HEK293 (cell line): ENCODE results near the gene TRAM2.

Experiments used
- CTCF ChIA-PET: fragments of 350-600 bp; formaldehyde crosslinking; extraction: SDS; loops from one replicate; lab custom pipeline; 2021; ENCODE audit warnings: antibody characterized with exemption; lab: Yijun Ruan, JAX
- POLR2A ChIA-PET: fragments of 300-600 bp; formaldehyde crosslinking; extraction: SDS; loops from one replicate; lab custom pipeline; 2020; ENCODE audit warnings: antibody characterized with exemption, inconsistent platforms; lab: Yijun Ruan, JAX
- H3K27ac ChIP-seq: fragments of 200-500 bp; sonication (Bioruptor generic); 2 replicates; pipeline ENCODE4 v1.5.1; 2014; ENCODE audit warnings: low read depth, low read length, control low read depth, inconsistent platforms; ENCODE audit errors: extremely low read depth
- H3K36me3 ChIP-seq, 2 experiments: fragments of 200-500 bp in 1 of 2; sonication (Bioruptor generic) in 1 of 2; 1 replicate in 1 of 2; 2 replicates in 1 of 2; pipeline ENCODE4 v1.5.1; 2014 to 2017; ENCODE audit warnings: inconsistent platforms in 2 of 2, low read length in 2 of 2; ENCODE audit not compliant: control insufficient read depth in 2 of 2, insufficient read depth in 1 of 2
- H3K4me1 ChIP-seq: fragments of 200-500 bp; sonication (Bioruptor generic); 2 replicates; pipeline ENCODE4 v1.5.1; 2014; ENCODE audit warnings: mild to moderate bottlenecking, low read length, inconsistent platforms; ENCODE audit not compliant: control insufficient read depth, insufficient read depth
- H3K4me3 ChIP-seq: 2 replicates; pipeline ENCODE4 v1.5.1; 2011; ENCODE audit warnings: low read depth, mild to moderate bottlenecking, control low read depth, low read length, moderate library complexity
- H3K9me3 ChIP-seq: fragments of 200-500 bp; sonication (Bioruptor generic); 2 replicates; pipeline ENCODE4 v1.5.1; 2014; ENCODE audit warnings: low read depth, low read length, inconsistent platforms; ENCODE audit not compliant: control insufficient read depth, insufficient read depth
- FEZF1 ChIP-seq: fragments of 450-650 bp; formaldehyde crosslinking; IDR thresholded peaks from 2 replicates; pipeline ENCODE4 v1.5.1; 2016; ENCODE audit warnings: missing biosample characterization, missing genetic modification characterization
- GLI4 ChIP-seq: fragments of 450-650 bp; formaldehyde crosslinking; IDR thresholded peaks from 2 replicates; pipeline ENCODE4 v1.5.1; 2016; ENCODE audit warnings: missing biosample characterization, missing genetic modification characterization
- SP2 ChIP-seq: fragments of 450-650 bp; formaldehyde crosslinking; IDR thresholded peaks from 2 replicates; pipeline ENCODE4 v1.5.1; 2016; ENCODE audit warnings: missing biosample characterization, missing genetic modification characterization
- YY1 ChIP-seq: fragments of 450-650 bp; formaldehyde crosslinking; IDR thresholded peaks from 2 replicates; pipeline ENCODE4 v1.5.1; 2018; ENCODE audit warnings: missing biosample characterization, missing genetic modification characterization
- ZIC2 ChIP-seq: fragments of 450-650 bp; formaldehyde crosslinking; IDR thresholded peaks from 2 replicates; pipeline ENCODE4 v1.5.1; 2016; ENCODE audit warnings: missing biosample characterization, missing genetic modification characterization
- ZNF223 ChIP-seq: fragments of 450-650 bp; formaldehyde crosslinking; IDR thresholded peaks from 2 replicates; pipeline ENCODE4 v1.5.1; 2016; ENCODE audit warnings: missing biosample characterization, missing genetic modification characterization
- ZNF354C ChIP-seq: fragments of 450-650 bp; formaldehyde crosslinking; IDR thresholded peaks from 2 replicates; pipeline ENCODE4 v1.5.1; 2016; ENCODE audit warnings: missing biosample characterization, missing genetic modification characterization, low read depth, borderline replicate concordance
- ZNF473 ChIP-seq: fragments of 450-650 bp; formaldehyde crosslinking; IDR thresholded peaks from 2 replicates; pipeline ENCODE4 v1.5.1; 2017; ENCODE audit warnings: missing biosample characterization, missing genetic modification characterization
- ZNF48 ChIP-seq: fragments of 450-650 bp; formaldehyde crosslinking; IDR thresholded peaks from 2 replicates; pipeline ENCODE4 v1.5.1; 2016; ENCODE audit warnings: missing biosample characterization, missing genetic modification characterization
- ZNF707 ChIP-seq: fragments of 450-650 bp; formaldehyde crosslinking; IDR thresholded peaks from 2 replicates; pipeline ENCODE4 v1.5.1; 2016; ENCODE audit warnings: missing biosample characterization, missing genetic modification characterization
- ZNF777 ChIP-seq: fragments of 450-650 bp; formaldehyde crosslinking; IDR thresholded peaks from 2 replicates; pipeline ENCODE4 v1.5.1; 2017; ENCODE audit warnings: missing biosample characterization, missing genetic modification characterization, borderline replicate concordance
- ZNF785 ChIP-seq: fragments of 450-650 bp; formaldehyde crosslinking; IDR thresholded peaks from 2 replicates; pipeline ENCODE4 v1.5.1; 2016; ENCODE audit warnings: missing biosample characterization, missing genetic modification characterization
- ZNF830 ChIP-seq: fragments of 450-650 bp; IDR thresholded peaks from 2 replicates; pipeline ENCODE4 v1.5.0; 2018; ENCODE audit warnings: missing biosample characterization, missing genetic modification characterization, low read depth, mild to moderate bottlenecking, moderate library complexity
- ZSCAN16 ChIP-seq: fragments of 450-650 bp; formaldehyde crosslinking; IDR thresholded peaks from 2 replicates; pipeline ENCODE4 v1.5.1; 2016; ENCODE audit warnings: missing biosample characterization, missing genetic modification characterization
- ZXDB ChIP-seq: fragments of 450-650 bp; formaldehyde crosslinking; IDR thresholded peaks from 2 replicates; pipeline ENCODE4 v1.5.1; 2016; ENCODE audit warnings: missing biosample characterization, missing genetic modification characterization
- TF ChIP-seq, protein P1 (sequence below): fragments of 450-650 bp; formaldehyde crosslinking; conservative IDR thresholded peaks from 2 replicates; pipeline ENCODE4 v1.5.1; 2016; ENCODE audit warnings: low read depth, missing biosample characterization, missing genetic modification characterization
- TF ChIP-seq, protein P2 (sequence below): fragments of 450-650 bp; formaldehyde crosslinking; IDR thresholded peaks from 2 replicates; pipeline ENCODE4 v1.5.1; 2016; ENCODE audit warnings: missing biosample characterization, missing genetic modification characterization
- TF ChIP-seq, protein P3 (sequence below): fragments of 450-650 bp; formaldehyde crosslinking; IDR thresholded peaks from 2 replicates; pipeline ENCODE4 v1.5.1; 2016; ENCODE audit warnings: missing biosample characterization, missing genetic modification characterization, low read depth
- TF ChIP-seq, protein P4 (sequence below): fragments of 450-650 bp; formaldehyde crosslinking; IDR thresholded peaks from 2 replicates; pipeline ENCODE4 v1.5.1; 2017; ENCODE audit warnings: missing biosample characterization, mild to moderate bottlenecking, missing genetic modification characterization, moderate library complexity
- TF ChIP-seq, protein P5 (sequence below): fragments of 450-650 bp; IDR thresholded peaks from 2 replicates; pipeline ENCODE4 v1.5.1; 2018; ENCODE audit warnings: missing biosample characterization, missing genetic modification characterization

The TRAM2 gene

DNA sequence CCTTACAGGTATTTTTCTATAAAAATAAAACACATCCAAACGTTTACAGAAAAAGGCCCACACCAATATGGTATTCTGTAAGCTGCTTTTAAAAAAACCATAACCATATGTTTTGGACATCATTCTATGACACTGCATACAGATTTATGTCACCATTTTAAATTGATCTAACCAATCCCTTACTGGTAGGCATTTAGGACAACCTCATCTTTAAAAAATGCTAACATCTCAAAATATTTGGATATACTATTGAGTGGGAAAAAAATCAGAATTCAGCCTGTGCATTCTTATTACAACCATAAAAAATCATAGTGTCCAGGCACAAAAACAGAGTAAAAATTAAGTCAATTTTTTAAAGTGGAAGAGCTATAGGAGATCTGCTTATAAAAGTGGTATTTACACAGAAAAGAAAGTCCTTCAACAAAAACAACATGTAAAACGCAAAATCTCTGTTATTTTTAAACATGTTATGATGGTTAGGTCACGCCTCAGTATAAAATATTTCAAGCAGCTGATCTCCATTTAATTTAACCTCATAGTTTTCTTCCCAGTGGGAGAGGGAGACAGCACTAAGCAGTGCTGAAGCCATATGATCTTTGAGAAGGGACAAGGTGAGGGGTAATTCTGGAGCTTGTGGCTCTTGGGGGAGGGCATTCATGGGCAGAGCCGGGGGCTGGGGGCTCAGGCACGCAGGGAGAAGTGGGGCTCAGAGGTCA, 21.2 kb downstream of the TRAM2 start:
- Histone ChIP-seq H3K36me3 (no peaks in the 10 kb centered on the region), H3K27ac (no peak overlapping the region), H3K4me1 (peaks cover 12% of the 10 kb centered on the region), H3K4me3 (no peak overlapping the region), H3K9me3 (no peaks in the 10 kb centered on the region)
- ChIA-PET POLR2A (interaction anchor here (0.6 to 1.1 kb wide), 3 partner anchors 21 to 153 kb away, joined by 3 read pairs; no protein-coding TSS in a partner anchor), CTCF (interaction anchor here (0.7 kb wide), 1 partner anchor 138 kb away, joined by 5 read pairs; no protein-coding TSS in a partner anchor)
- no peak for TF ChIP-seq ZIC2
- TF ChIP-seq, protein P1, sequence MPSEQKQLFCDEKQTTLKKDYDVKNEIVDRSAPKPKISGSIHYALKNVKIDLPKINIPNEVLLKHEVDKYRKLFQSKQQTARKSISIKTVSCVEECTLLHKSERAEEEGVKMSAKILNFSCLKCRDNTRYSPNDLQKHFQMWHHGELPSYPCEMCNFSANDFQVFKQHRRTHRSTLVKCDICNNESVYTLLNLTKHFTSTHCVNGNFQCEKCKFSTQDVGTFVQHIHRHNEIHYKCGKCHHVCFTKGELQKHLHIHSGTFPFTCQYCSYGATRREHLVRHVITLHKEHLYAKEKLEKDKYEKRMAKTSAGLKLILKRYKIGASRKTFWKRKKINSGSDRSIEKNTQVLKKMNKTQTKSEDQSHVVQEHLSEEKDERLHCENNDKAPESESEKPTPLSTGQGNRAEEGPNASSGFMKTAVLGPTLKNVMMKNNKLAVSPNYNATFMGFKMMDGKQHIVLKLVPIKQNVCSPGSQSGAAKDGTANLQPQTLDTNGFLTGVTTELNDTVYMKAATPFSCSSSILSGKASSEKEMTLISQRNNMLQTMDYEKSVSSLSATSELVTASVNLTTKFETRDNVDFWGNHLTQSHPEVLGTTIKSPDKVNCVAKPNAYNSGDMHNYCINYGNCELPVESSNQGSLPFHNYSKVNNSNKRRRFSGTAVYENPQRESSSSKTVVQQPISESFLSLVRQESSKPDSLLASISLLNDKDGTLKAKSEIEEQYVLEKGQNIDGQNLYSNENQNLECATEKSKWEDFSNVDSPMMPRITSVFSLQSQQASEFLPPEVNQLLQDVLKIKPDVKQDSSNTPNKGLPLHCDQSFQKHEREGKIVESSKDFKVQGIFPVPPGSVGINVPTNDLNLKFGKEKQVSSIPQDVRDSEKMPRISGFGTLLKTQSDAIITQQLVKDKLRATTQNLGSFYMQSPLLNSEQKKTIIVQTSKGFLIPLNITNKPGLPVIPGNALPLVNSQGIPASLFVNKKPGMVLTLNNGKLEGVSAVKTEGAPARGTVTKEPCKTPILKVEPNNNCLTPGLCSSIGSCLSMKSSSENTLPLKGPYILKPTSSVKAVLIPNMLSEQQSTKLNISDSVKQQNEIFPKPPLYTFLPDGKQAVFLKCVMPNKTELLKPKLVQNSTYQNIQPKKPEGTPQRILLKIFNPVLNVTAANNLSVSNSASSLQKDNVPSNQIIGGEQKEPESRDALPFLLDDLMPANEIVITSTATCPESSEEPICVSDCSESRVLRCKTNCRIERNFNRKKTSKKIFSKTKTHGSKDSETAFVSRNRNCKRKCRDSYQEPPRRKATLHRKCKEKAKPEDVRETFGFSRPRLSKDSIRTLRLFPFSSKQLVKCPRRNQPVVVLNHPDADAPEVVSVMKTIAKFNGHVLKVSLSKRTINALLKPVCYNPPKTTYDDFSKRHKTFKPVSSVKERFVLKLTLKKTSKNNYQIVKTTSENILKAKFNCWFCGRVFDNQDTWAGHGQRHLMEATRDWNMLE (tag by site-specific recombination), result no peak
- TF ChIP-seq, protein P2, sequence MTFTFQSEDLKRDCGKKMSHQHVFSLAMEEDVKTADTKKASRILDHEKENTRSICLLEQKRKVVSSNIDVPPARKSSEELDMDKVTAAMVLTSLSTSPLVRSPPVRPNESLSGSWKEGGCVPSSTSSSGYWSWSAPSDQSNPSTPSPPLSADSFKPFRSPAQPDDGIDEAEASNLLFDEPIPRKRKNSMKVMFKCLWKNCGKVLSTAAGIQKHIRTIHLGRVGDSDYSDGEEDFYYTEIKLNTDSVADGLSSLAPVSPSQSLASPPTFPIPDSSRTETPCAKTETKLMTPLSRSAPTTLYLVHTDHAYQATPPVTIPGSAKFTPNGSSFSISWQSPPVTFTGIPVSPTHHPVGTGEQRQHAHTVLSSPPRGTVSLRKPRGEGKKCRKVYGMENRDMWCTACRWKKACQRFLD (tag by site-specific recombination), result no peak
- TF ChIP-seq SP2 (tag by site-specific recombination), result no peak
- TF ChIP-seq GLI4, result no peak
- TF ChIP-seq ZNF223 (tag by site-specific recombination), result no peak
- TF ChIP-seq ZSCAN16, result no peak
- TF ChIP-seq ZXDB (tag by site-specific recombination), result no peak
- TF ChIP-seq FEZF1 (tag by site-specific recombination), result no peak
- TF ChIP-seq ZNF354C (tag by site-specific recombination), result no peak
- no peak for TF ChIP-seq ZNF707
- no peak for TF ChIP-seq ZNF48 (tag by site-specific recombination)
- TF ChIP-seq, protein P3, sequence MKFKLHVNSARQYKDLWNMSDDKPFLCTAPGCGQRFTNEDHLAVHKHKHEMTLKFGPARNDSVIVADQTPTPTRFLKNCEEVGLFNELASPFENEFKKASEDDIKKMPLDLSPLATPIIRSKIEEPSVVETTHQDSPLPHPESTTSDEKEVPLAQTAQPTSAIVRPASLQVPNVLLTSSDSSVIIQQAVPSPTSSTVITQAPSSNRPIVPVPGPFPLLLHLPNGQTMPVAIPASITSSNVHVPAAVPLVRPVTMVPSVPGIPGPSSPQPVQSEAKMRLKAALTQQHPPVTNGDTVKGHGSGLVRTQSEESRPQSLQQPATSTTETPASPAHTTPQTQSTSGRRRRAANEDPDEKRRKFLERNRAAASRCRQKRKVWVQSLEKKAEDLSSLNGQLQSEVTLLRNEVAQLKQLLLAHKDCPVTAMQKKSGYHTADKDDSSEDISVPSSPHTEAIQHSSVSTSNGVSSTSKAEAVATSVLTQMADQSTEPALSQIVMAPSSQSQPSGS (tag by site-specific recombination), result no peak
- TF ChIP-seq ZNF830, result no peak
- TF ChIP-seq, protein P4, sequence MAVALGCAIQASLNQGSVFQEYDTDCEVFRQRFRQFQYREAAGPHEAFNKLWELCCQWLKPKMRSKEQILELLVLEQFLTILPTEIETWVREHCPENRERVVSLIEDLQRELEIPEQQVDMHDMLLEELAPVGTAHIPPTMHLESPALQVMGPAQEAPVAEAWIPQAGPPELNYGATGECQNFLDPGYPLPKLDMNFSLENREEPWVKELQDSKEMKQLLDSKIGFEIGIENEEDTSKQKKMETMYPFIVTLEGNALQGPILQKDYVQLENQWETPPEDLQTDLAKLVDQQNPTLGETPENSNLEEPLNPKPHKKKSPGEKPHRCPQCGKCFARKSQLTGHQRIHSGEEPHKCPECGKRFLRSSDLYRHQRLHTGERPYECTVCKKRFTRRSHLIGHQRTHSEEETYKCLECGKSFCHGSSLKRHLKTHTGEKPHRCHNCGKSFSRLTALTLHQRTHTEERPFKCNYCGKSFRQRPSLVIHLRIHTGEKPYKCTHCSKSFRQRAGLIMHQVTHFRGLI, result no peak
- no peak for TF ChIP-seq ZNF777
- no peak for TF ChIP-seq YY1 (tag by site-specific recombination)
- TF ChIP-seq, protein P5, sequence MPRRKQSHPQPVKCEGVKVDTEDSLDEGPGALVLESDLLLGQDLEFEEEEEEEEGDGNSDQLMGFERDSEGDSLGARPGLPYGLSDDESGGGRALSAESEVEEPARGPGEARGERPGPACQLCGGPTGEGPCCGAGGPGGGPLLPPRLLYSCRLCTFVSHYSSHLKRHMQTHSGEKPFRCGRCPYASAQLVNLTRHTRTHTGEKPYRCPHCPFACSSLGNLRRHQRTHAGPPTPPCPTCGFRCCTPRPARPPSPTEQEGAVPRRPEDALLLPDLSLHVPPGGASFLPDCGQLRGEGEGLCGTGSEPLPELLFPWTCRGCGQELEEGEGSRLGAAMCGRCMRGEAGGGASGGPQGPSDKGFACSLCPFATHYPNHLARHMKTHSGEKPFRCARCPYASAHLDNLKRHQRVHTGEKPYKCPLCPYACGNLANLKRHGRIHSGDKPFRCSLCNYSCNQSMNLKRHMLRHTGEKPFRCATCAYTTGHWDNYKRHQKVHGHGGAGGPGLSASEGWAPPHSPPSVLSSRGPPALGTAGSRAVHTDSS (tag by site-specific recombination), result no peak
- TF ChIP-seq ZNF785 (tag by site-specific recombination), result no peak
- TF ChIP-seq ZNF473 (tag by site-specific recombination), result no peak
